Stimulated activated CD4-positive, alpha-beta T cell treated with anti-CD3 and anti-CD28 coated beads, Interleukin-12 subunit alpha, Interleukin-12 subunit beta, amount 100 ng/mL, for 4 hours (primary cell): ENCODE data around the gene CFAP73.
"Not testable (repeated sequence)": the region's sequence is repeated elsewhere in the genome, so short reads cannot be mapped to it uniquely, and the experiment has no call there.

ENCODE experiments used
- DNase-seq: peaks from one replicate; pipeline ENCODE4 v3.0.0-alpha.2; 2020

Gene CFAP73

GRCh38 chr12:113120670-113121370 lies 28.7 kb upstream of the CFAP73 start:
- no peak for DNase-seq

- DNase-seq = no peak
Observed at GRCh38 chr12:113127791-113128199, 21.7 kb upstream of the CFAP73 start.

GRCh38 chr12:113128802-113129663 lies 20.5 kb upstream of the CFAP73 start:
- no peak for DNase-seq

GRCh38 chr12:113129664-113130456 lies 19.7 kb upstream of the CFAP73 start:
- DNase-seq = no peak

GRCh38 chr12:113130457-113131135 lies 18.9 kb upstream of the CFAP73 start:
- DNase-seq = no peak

GRCh38 chr12:113131556-113131955 lies 18.0 kb upstream of the CFAP73 start:
- DNase-seq = no peak

- DNase-seq = no peak
Observed at GRCh38 chr12:113133036-113133435, 16.5 kb upstream of the CFAP73 start.

- DNase-seq = no peak
Observed at GRCh38 chr12:113133666-113134065, 15.9 kb upstream of the CFAP73 start.

- no peak for DNase-seq
Observed at GRCh38 chr12:113134071-113134470, 15.5 kb upstream of the CFAP73 start.

GRCh38 chr12:113134521-113134951 lies 15.0 kb upstream of the CFAP73 start:
- no peak for DNase-seq

GRCh38 chr12:113135178-113136127 lies 14.1 kb upstream of the CFAP73 start, which contains the start of gene RASAL1:
TSS of gene RASAL1 (minus strand) at chr12:113135761. CDS start at chr12:113135462, 299 bp downstream.
- peak; percentile 80 for DNase-seq

GRCh38 chr12:113136128-113136989 lies 13.2 kb upstream of the CFAP73 start:
- peak; percentile 51 for DNase-seq

GRCh38 chr12:113136990-113137511 lies 12.5 kb upstream of the CFAP73 start:
- no peak for DNase-seq

GRCh38 chr12:113137861-113138783 lies 11.4 kb upstream of the CFAP73 start:
- DNase-seq = no peak

GRCh38 chr12:113138826-113139225 lies 10.7 kb upstream of the CFAP73 start:
- no peak for DNase-seq

GRCh38 chr12:113140706-113141105 lies 8.8 kb upstream of the CFAP73 start:
- no peak for DNase-seq

GRCh38 chr12:113141716-113142115 lies 7.8 kb upstream of the CFAP73 start:
- DNase-seq = not testable (repeated sequence)

GRCh38 chr12:113142173-113142885 lies 7.2 kb upstream of the CFAP73 start:
- no peak for DNase-seq
